C4-2B (cell line): ENCODE measurements around the gene TSPAN2.

ENCODE experiments used
- H3K27ac ChIP-seq: fragments of 450-650 bp; 2 replicates; pipeline ENCODE4 v1.5.1; 2017
- ZFX ChIP-seq: fragments of 450-650 bp; IDR thresholded peaks from 2 replicates; pipeline ENCODE4 v1.6.1; 2017
- TF ChIP-seq, protein P1 (sequence below): fragments of 450-650 bp; conservative IDR thresholded peaks from 2 replicates; pipeline ENCODE4 v1.5.1; 2017; ENCODE audit warnings: mild to moderate bottlenecking

The TSPAN2 gene

DNA sequence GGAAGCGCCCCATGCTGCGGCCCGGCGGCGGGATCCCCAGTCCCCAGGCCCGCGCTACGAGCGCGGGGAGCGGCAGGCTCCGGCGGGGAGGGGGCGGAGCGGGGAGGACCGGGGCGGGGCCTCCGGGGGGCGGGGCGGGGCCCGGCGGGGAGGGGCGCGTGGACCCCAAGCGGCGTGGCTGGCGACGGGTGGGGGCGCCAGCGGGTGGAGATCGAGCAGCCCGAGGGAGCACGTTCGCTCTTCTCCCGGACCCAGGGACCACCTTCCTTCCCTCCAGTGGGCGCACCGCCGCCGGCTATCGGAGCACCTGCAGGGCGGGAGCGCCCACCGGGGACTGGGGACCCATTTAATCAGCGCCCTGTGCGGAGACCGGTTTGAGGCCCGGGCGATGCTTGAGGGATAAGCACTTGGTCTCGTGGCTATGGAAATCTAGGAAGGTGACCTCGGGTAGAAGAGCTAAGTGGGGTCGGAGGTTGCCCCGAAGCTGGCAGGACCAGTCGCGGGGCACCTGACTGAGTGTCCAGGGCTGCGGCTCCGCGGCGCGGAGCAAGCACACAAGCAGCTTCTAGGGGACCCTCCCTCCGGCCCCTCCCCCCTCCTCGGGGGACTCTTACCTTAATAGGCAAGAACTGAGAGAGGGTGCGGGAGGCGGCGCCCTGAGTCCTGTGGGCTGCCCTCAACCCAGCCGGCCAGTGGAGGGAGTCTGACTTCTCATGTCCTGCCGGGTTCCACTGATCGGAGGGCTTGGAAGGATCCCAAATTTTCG, at the start of gene TSPAN2:
Gene TSPAN2, minus strand, starts transcription at position 84 of the 766 bp plus-strand sequence. Its CDS starts 71 bp downstream, at position 13.
- no peak within 1 kb of the TSS for H3K27ac ChIP-seq
- TF ChIP-seq ZFX = no peak
- TF ChIP-seq, protein P1, sequence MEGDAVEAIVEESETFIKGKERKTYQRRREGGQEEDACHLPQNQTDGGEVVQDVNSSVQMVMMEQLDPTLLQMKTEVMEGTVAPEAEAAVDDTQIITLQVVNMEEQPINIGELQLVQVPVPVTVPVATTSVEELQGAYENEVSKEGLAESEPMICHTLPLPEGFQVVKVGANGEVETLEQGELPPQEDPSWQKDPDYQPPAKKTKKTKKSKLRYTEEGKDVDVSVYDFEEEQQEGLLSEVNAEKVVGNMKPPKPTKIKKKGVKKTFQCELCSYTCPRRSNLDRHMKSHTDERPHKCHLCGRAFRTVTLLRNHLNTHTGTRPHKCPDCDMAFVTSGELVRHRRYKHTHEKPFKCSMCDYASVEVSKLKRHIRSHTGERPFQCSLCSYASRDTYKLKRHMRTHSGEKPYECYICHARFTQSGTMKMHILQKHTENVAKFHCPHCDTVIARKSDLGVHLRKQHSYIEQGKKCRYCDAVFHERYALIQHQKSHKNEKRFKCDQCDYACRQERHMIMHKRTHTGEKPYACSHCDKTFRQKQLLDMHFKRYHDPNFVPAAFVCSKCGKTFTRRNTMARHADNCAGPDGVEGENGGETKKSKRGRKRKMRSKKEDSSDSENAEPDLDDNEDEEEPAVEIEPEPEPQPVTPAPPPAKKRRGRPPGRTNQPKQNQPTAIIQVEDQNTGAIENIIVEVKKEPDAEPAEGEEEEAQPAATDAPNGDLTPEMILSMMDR = no peak

DNA sequence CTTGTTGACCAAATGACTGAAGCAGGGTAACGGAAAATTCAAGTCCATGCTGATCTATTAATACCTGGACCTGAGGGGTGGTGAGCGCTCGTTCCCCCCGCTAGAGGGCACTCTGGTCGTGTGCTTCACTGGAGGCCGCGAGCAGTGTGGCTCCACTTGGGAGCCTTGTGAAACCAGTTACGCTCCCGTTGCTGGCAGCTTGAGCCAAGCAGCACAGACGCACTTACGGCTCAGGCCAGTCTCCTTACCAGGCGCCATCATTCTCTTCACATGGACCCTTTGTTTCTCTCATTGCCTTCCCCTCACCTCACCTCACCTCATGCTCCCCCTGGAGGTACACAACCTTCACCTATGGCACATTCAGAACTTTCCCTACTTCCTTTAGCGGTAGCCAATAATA, 49.7 kb upstream of the TSPAN2 start:
- TF ChIP-seq, protein P1 = peak; percentile 94
- no peak for TF ChIP-seq ZFX
- no peak overlapping the region for H3K27ac ChIP-seq

DNA sequence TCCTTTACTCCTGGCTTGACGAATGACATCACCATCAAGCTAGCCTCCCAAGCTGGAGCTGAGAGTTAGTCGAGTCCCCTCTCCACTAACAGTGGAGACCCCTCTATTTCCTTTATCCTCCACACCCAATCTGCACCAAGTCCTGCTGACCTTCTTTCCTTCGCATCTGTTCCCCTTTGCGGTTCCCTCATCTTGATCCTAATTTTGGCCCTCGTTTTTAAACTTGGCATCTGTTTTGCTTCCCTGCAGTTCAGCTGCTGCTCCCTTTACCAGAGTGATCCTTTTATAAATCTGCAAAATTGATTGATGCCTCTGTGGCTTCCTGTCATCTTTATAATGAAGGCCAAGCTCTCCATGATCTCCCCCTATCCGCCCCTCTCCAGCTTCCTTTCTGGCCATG, 49.0 kb upstream of the TSPAN2 start:
- TF ChIP-seq, protein P1 = no peak
- TF ChIP-seq ZFX = no peak
- no peak overlapping the region for H3K27ac ChIP-seq

DNA sequence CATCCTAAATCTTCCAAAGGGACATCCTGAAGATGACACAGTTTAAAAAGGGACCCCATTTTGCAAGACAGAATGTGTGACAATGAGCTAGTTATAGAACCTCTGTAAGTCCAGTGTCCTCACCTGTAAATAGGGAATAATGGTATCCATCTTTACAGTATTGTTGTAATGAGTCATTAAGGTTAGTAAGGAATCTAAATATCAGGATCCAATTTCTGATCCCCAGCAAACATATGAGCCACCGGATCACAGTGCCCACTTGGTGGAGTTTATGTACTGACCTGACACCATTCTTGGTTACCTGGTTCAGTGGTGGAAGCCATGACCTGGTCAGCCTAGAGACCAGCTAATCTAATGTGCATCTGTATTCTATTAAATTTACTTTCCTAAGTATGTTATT, 47.9 kb upstream of the TSPAN2 start:
- no peak overlapping the region for H3K27ac ChIP-seq

DNA sequence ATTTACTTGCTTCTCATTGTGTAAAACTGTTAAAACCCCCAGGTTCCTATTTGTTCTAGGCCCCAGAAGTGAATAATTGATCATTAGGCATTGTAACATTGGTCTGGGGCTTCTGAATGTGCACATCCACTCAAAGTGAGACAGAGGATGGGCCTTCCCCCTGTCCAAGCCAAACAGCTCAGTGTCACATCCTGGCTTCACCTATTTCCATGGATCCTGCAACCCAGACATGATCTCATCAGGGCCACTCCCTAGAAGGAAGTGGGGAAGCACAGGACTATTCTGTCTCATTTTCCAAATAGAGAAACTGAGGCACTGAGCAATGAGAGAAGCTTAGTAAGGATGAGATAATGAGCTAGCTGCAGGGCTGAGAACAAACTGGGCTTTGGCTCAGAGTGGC, 47.4 kb upstream of the TSPAN2 start:
- no peak overlapping the region for H3K27ac ChIP-seq
- TF ChIP-seq, protein P1 = no peak
- TF ChIP-seq ZFX = no peak

More for the DNA sequence above, 47.9 kb upstream of the TSPAN2 start:
- no peak for TF ChIP-seq ZFX

DNA sequence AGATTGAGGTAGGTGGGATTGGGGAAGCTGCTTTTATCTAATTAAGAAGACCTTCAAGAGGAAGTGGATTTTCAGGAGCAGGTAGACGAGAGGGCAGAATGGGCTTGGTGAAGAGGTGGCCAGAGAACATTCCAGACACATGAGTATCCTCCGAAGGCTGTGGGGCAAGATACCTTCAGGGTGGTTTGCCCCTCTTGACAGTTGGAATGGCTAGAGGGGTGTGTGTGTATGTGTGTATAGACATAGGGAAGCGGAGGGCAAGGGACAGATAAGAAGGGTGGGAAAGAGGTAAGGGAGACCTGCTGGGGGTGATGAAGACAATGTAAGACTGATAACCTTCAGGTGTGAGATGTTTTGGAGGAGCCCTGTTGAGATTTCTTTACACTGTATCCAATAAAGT, 46.8 kb upstream of the TSPAN2 start:
- no peak overlapping the region for H3K27ac ChIP-seq
- TF ChIP-seq ZFX = no peak
- TF ChIP-seq, protein P1 = no peak

DNA sequence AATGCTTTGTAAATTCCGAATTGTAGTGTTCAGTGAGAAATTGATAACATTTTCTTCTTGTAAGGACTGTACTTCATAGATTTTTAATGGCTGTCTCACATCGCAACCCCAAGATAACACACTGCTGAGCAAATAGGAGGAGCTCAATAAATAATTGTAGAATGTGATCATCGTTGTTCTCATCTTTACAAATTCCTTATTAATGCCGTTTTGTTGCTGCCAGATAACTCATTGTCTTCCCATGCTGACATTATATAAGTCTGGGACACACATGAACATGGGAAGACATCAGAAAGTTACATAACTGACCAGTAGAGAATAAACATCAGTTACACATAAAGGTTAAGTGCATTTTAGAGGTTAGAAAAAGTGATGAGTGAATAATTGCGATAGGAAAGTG, 46.4 kb upstream of the TSPAN2 start:
- TF ChIP-seq, protein P1 = no peak
- no peak for TF ChIP-seq ZFX
- H3K27ac ChIP-seq = no peak overlapping the region
